ENCODE results near the gene GREM1.

The GREM1 gene

GRCh38 chr15:32717426-32718226 lies at the start of gene GREM1:
Gene GREM1, plus strand, starts transcription at chr15:32718004. Its CDS starts 12,687 bp downstream, at chr15:32730691.
- no peak for FAIRE-seq

- FAIRE-seq = no peak
Observed at GRCh38 chr15:32668942-32669341, 48.9 kb upstream of the GREM1 start.

- no peak for FAIRE-seq
Observed at GRCh38 chr15:32669896-32670611, 47.8 kb upstream of the GREM1 start.

GRCh38 chr15:32670623-32671022 lies 47.2 kb upstream of the GREM1 start:
- no peak for FAIRE-seq

GRCh38 chr15:32671339-32672325 lies 46.2 kb upstream of the GREM1 start:
- FAIRE-seq = no peak

GRCh38 chr15:32674681-32675080 lies 43.1 kb upstream of the GREM1 start:
- no peak for FAIRE-seq

- no peak for FAIRE-seq
Observed at GRCh38 chr15:32675466-32675865, 42.3 kb upstream of the GREM1 start.

- FAIRE-seq = no peak
Observed at GRCh38 chr15:32676169-32676568, 41.6 kb upstream of the GREM1 start.

GRCh38 chr15:32677238-32677750 lies 40.5 kb upstream of the GREM1 start:
- FAIRE-seq = no peak

- FAIRE-seq = no peak
Observed at GRCh38 chr15:32679298-32679690, 38.5 kb upstream of the GREM1 start.

GRCh38 chr15:32682569-32682968 lies 35.2 kb upstream of the GREM1 start:
- no peak for FAIRE-seq

GRCh38 chr15:32682977-32683630 lies 34.7 kb upstream of the GREM1 start:
- FAIRE-seq = no peak

GRCh38 chr15:32683906-32684584 lies 33.8 kb upstream of the GREM1 start:
- FAIRE-seq = no peak

GRCh38 chr15:32685576-32685975 lies 32.2 kb upstream of the GREM1 start:
- no peak for FAIRE-seq

GRCh38 chr15:32687556-32687955 lies 30.2 kb upstream of the GREM1 start:
- no peak for FAIRE-seq

- no peak for FAIRE-seq
Observed at GRCh38 chr15:32688151-32688639, 29.6 kb upstream of the GREM1 start.

- FAIRE-seq = no peak
Observed at GRCh38 chr15:32690941-32691688, 26.7 kb upstream of the GREM1 start.

GRCh38 chr15:32691689-32692038 lies 26.1 kb upstream of the GREM1 start:
- FAIRE-seq = no peak

- no peak for FAIRE-seq
Observed at GRCh38 chr15:32692286-32692685, 25.5 kb upstream of the GREM1 start.

- no peak for FAIRE-seq
Observed at GRCh38 chr15:32694222-32694983, 23.4 kb upstream of the GREM1 start.
